Trophoblast cell (in vitro differentiated cells and primary cell): ENCODE measurements around the gene SLC31A1.
A peak's percentile ranks its signal among the peaks of the same experiment; 100 is the strongest.

ENCODE experiments used
- DNase-seq, 2 donors: peaks; one replicate each; pipeline ENCODE4 v3.0.0-alpha.2; 2016
- H2AFZ ChIP-seq: 2 replicates; pipeline ENCODE4 v1.6.1; 2013; ENCODE audit warnings: low read length, moderate library complexity, mild to moderate bottlenecking; ENCODE audit not compliant: insufficient read depth, poor library complexity
- H2AK5ac ChIP-seq: 2 replicates; pipeline ENCODE4 v1.6.1; 2013; ENCODE audit warnings: mild to moderate bottlenecking, low read length
- H2BK120ac ChIP-seq: 2 replicates; pipeline ENCODE4 v1.6.1; 2013; ENCODE audit warnings: low read length, mild to moderate bottlenecking, moderate library complexity; ENCODE audit not compliant: insufficient read depth, poor library complexity
- H2BK12ac ChIP-seq: 2 replicates; pipeline ENCODE4 v1.6.1; 2013; ENCODE audit warnings: mild to moderate bottlenecking, low read length, moderate library complexity
- H2BK5ac ChIP-seq: 2 replicates; pipeline ENCODE4 v1.6.1; 2013; ENCODE audit warnings: low read length, low read depth, moderate library complexity, mild to moderate bottlenecking; ENCODE audit not compliant: poor library complexity
- H3K14ac ChIP-seq: 2 replicates; pipeline ENCODE4 v1.6.1; 2013; ENCODE audit warnings: mild to moderate bottlenecking, low read length
- H3K18ac ChIP-seq: 2 replicates; pipeline ENCODE4 v1.6.1; 2013; ENCODE audit warnings: mild to moderate bottlenecking, low read length
- H3K23ac ChIP-seq: 2 replicates; pipeline ENCODE4 v1.6.1; 2013; ENCODE audit warnings: low read length
- H3K27ac ChIP-seq: 2 replicates; pipeline ENCODE4 v1.5.1; 2013; ENCODE audit warnings: low read depth, mild to moderate bottlenecking, inconsistent platforms, low read length, moderate library complexity
- H3K27me3 ChIP-seq: 2 replicates; pipeline ENCODE4 v1.6.1; 2013; ENCODE audit warnings: inconsistent platforms, mild to moderate bottlenecking, low read length, moderate library complexity; ENCODE audit not compliant: insufficient read depth
- H3K36me3 ChIP-seq, 2 experiments: 1 replicate in 1 of 2; 2 replicates in 1 of 2; pipeline ENCODE4 v1.6.1; 2013; ENCODE audit warnings: low read length in 2 of 2, mild to moderate bottlenecking in 2 of 2, moderate library complexity in 1 of 2; ENCODE audit not compliant: insufficient read depth in 2 of 2, control insufficient read depth in 1 of 2
- H3K4ac ChIP-seq: 2 replicates; pipeline ENCODE4 v1.6.1; 2013; ENCODE audit warnings: low read depth, mild to moderate bottlenecking, low read length, moderate library complexity
- H3K4me1 ChIP-seq, 2 experiments: 1 replicate in 1 of 2; 2 replicates in 1 of 2; pipeline ENCODE4 v1.6.1; 2013; ENCODE audit warnings: low read length in 2 of 2, mild to moderate bottlenecking in 2 of 2, moderate library complexity in 1 of 2; ENCODE audit not compliant: insufficient read depth in 2 of 2, control insufficient read depth in 1 of 2
- H3K4me2 ChIP-seq: 2 replicates; pipeline ENCODE4 v1.6.1; 2013; ENCODE audit warnings: inconsistent platforms, mild to moderate bottlenecking, low read length, moderate library complexity
- H3K4me3 ChIP-seq: 2 replicates; pipeline ENCODE4 v1.5.1; 2013; ENCODE audit warnings: mild to moderate bottlenecking, low read depth, low read length, inconsistent platforms
- H3K79me1 ChIP-seq: one replicate; pipeline ENCODE4 v1.6.1; 2013; ENCODE audit warnings: low read length
- H3K79me2 ChIP-seq: 2 replicates; pipeline ENCODE4 v1.6.1; 2013; ENCODE audit warnings: low read length, mild to moderate bottlenecking; ENCODE audit not compliant: control insufficient read depth, insufficient read depth, poor library complexity
- H3K9ac ChIP-seq: 2 replicates; pipeline ENCODE4 v1.6.1; 2013; ENCODE audit warnings: mild to moderate bottlenecking, low read length
- H3K9me3 ChIP-seq: 2 replicates; pipeline ENCODE4 v1.6.1; 2013; ENCODE audit warnings: low read depth, mild to moderate bottlenecking, control low read depth, inconsistent platforms, low read length; ENCODE audit not compliant: insufficient read depth
- H4K12ac ChIP-seq: 2 replicates; pipeline ENCODE4 v1.6.1; 2013; ENCODE audit warnings: low read depth, mild to moderate bottlenecking, low read length, moderate library complexity
- H4K8ac ChIP-seq: 2 replicates; pipeline ENCODE4 v1.6.1; 2013; ENCODE audit warnings: low read depth, mild to moderate bottlenecking, low read length, moderate library complexity
- H4K91ac ChIP-seq: one replicate; pipeline ENCODE4 v1.6.1; 2013; ENCODE audit warnings: low read depth, mild to moderate bottlenecking, low read length, moderate library complexity
- WGBS: extraction: QIAGEN DNeasy Blood & Tissue Kit; methylation state at CpG from one replicate; pipeline ENCODE4 v1.1.7; 2013; ENCODE audit warnings: missing lambda C conversion rate; ENCODE audit not compliant: insufficient read length, insufficient coverage; ENCODE audit errors: extremely low coverage; 5-methylcytosine and 5-hydroxymethylcytosine counted together

Gene SLC31A1

DNA sequence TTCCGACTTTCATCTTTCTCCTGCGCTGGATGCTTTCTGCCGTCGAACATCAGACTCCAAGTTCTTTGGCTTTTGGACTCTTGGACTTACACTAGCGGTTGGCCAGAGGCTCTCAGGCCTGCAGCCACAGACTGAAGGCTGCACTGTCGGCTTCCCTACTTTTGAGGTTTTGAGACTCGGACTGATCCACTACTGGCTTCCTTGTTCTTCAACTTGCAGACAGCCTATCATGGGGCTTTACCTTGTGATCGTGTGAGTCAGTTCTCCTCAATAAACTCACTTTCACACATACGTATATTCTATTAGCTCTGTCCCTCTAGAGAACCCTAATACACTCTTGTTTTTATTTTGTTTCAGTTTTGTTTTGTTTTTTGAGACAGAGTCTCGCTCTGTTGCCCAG lies 10.5 kb upstream of the SLC31A1 start:
- H3K9ac ChIP-seq = no peak overlapping the region
- H2BK120ac ChIP-seq = no peak overlapping the region
- H3K27me3 ChIP-seq = no peaks in the 10 kb centered on the region
- H3K14ac ChIP-seq = no peak overlapping the region
- no peak overlapping the region for H3K4me2 ChIP-seq
- no peaks in the 10 kb centered on the region for H3K9me3 ChIP-seq
- no peak overlapping the region for H3K4me3 ChIP-seq
- H4K91ac ChIP-seq = no peak overlapping the region
- no peak overlapping the region for H2AK5ac ChIP-seq
- no peak overlapping the region for H2BK12ac ChIP-seq
- H3K4me1 ChIP-seq = no peaks in the 10 kb centered on the region
- H3K4ac ChIP-seq = no peak overlapping the region
- no peak overlapping the region for H4K8ac ChIP-seq
- H3K27ac ChIP-seq = no peak overlapping the region
- no peak overlapping the region for H2AFZ ChIP-seq
- H3K79me2 ChIP-seq = no peaks in the 10 kb centered on the region
- peak in 1 of 2 donors; percentile 18 for DNase-seq
- H3K23ac ChIP-seq = no peak overlapping the region
- WGBS = no CpG with 5 or more reads among the region's 10 CpGs
- no peak overlapping the region for H4K12ac ChIP-seq
- H2BK5ac ChIP-seq = no peak overlapping the region
- no peak overlapping the region for H3K18ac ChIP-seq
- H3K36me3 ChIP-seq = peaks cover 8 to 17% of the 10 kb centered on the region in 2 experiments
- H3K79me1 ChIP-seq = no peaks in the 10 kb centered on the region

DNA sequence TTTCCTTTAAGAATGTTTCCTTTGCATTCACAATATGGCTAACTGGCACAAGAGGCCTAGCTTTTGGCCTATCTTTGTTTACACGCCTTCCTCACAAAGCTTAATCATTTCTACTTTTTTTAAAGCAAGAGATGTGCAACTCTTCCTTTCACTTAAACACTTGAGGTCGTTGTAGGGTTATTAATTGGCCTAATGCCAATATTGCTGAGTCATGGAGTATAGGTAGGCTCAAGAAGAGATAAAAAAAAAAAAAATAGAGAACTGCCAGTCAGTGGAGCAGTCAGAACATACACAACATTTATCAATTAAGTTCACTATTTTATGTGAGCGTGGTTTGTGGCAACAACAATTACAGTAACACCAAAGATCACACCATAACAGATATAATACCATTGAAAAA lies 6.2 kb upstream of the SLC31A1 start:
- H2AK5ac ChIP-seq = no peak overlapping the region
- H3K27me3 ChIP-seq = no peaks in the 10 kb centered on the region
- no peak overlapping the region for H4K91ac ChIP-seq
- H3K4me2 ChIP-seq = no peak overlapping the region
- H4K8ac ChIP-seq = no peak overlapping the region
- H4K12ac ChIP-seq = no peak overlapping the region
- no peak overlapping the region for H3K27ac ChIP-seq
- no peak for DNase-seq
- no peaks in the 10 kb centered on the region for H3K79me2 ChIP-seq
- H2BK120ac ChIP-seq = no peak overlapping the region
- H3K9me3 ChIP-seq = no peaks in the 10 kb centered on the region
- H3K79me1 ChIP-seq = no peaks in the 10 kb centered on the region
- H3K23ac ChIP-seq = no peak overlapping the region
- no peak overlapping the region for H2AFZ ChIP-seq
- no peak overlapping the region for H3K4ac ChIP-seq
- no peak overlapping the region for H3K9ac ChIP-seq
- no peak overlapping the region for H2BK12ac ChIP-seq
- no peak overlapping the region for H3K18ac ChIP-seq
- no CpG with 5 or more reads among the region's 3 CpGs for WGBS
- peaks cover 4 to 6% of the 10 kb centered on the region in 2 experiments for H3K36me3 ChIP-seq
- H3K4me1 ChIP-seq = no peaks in the 10 kb centered on the region
- H3K14ac ChIP-seq = no peak overlapping the region
- no peak overlapping the region for H2BK5ac ChIP-seq
- H3K4me3 ChIP-seq = no peak overlapping the region

DNA sequence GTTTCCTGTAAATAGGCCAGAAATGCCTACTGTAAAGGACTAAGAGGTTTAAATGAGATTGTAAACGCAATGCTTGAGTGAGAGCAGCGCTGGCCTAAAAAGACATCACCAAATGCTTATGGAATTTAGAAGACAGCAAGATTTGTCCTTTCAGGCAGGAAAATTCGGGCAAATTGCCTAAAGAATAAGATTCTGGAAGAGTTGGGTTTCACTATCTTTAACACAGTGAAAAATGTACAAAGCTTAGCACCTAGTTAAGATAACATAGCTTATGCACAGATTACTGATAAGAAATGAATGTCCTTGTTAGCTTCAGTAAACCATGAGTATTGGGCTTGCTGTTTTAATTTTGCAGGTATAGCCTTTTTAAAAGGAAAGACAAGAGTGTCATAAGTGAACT lies 4.9 kb upstream of the SLC31A1 start:
- H3K79me2 ChIP-seq = peaks cover 4% of the 10 kb centered on the region
- H3K27ac ChIP-seq = no peak overlapping the region
- no peak overlapping the region for H4K91ac ChIP-seq
- H3K23ac ChIP-seq = no peak overlapping the region
- no peak overlapping the region for H3K4me3 ChIP-seq
- H3K14ac ChIP-seq = no peak overlapping the region
- no peak overlapping the region for H3K4ac ChIP-seq
- H3K18ac ChIP-seq = no peak overlapping the region
- no peaks in the 10 kb centered on the region for H3K27me3 ChIP-seq
- H2BK12ac ChIP-seq = no peak overlapping the region
- peaks cover 0 to 2% of the 10 kb centered on the region in 2 experiments for H3K36me3 ChIP-seq
- H4K8ac ChIP-seq = no peak overlapping the region
- no peaks in the 10 kb centered on the region for H3K9me3 ChIP-seq
- no peak overlapping the region for H3K9ac ChIP-seq
- H2AK5ac ChIP-seq = no peak overlapping the region
- H3K4me2 ChIP-seq = no peak overlapping the region
- no peak overlapping the region for H2BK120ac ChIP-seq
- no peak overlapping the region for H2AFZ ChIP-seq
- DNase-seq = peak in 1 of 2 donors; percentile 49
- H2BK5ac ChIP-seq = no peak overlapping the region
- H4K12ac ChIP-seq = no peak overlapping the region
- peaks cover 2% of the 10 kb centered on the region for H3K79me1 ChIP-seq
- WGBS = no CpG with 5 or more reads among the region's 3 CpGs
- peaks cover 0 to 2% of the 10 kb centered on the region in 2 experiments for H3K4me1 ChIP-seq

DNA sequence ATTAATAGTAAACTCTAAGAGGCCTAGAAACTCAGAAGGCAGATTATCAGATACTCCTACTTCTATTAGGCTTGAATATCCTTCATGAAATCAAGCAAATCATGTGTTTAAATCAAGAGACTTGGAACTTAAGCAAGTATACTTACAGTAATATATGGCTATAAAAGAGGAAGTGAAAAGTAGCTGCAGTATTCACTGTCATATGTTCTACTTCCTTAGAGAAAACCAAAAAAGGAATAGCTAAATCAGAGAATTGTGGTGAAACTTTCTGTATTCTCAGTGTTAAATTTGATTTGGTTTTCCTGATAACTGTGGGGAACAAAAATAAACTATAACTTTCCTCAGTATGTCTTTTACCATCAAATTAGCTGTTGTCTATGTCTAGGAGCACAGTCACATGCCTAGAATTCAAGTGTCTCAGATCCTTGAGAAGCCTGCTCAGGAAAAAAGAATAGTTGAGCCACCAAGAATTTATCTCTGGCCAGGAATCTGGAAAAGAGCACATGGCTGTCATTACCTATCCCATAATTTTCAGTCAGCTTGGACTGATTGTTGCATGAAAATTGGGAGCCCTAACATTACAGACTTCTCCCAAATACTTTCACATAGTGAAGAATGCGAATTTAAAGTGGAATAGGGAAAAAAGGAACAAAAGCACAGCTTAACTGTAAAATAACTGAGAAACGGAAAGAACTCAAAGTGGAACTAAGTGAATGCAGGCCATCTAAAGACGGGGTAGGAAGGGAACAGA lies 2.0 kb upstream of the SLC31A1 start:
- H3K14ac ChIP-seq = no peak overlapping the region
- no peak overlapping the region for H3K4ac ChIP-seq
- H3K9ac ChIP-seq = no peak overlapping the region
- H2BK120ac ChIP-seq = no peak overlapping the region
- no peak overlapping the region for H3K4me2 ChIP-seq
- H2AFZ ChIP-seq = no peak overlapping the region
- H2BK12ac ChIP-seq = no peak overlapping the region
- no peak overlapping the region for H3K23ac ChIP-seq
- no peak overlapping the region for H3K4me3 ChIP-seq
- DNase-seq = no peak
- H3K18ac ChIP-seq = no peak overlapping the region
- H2AK5ac ChIP-seq = no peak overlapping the region
- H4K91ac ChIP-seq = no peak overlapping the region
- H3K79me2 ChIP-seq = peaks cover 10% of the 10 kb centered on the region
- no CpG with 5 or more reads among the region's 3 CpGs for WGBS
- no peaks in the 10 kb centered on the region for H3K9me3 ChIP-seq
- peaks cover 6% of the 10 kb centered on the region for H3K79me1 ChIP-seq
- H4K12ac ChIP-seq = no peak overlapping the region
- peaks cover 0 to 2% of the 10 kb centered on the region in 2 experiments for H3K36me3 ChIP-seq
- H3K27me3 ChIP-seq = no peaks in the 10 kb centered on the region
- peaks cover 6 to 9% of the 10 kb centered on the region in 2 experiments for H3K4me1 ChIP-seq
- H2BK5ac ChIP-seq = no peak overlapping the region
- H3K27ac ChIP-seq = no peak overlapping the region
- no peak overlapping the region for H4K8ac ChIP-seq
